HG03432 (cell line): ENCODE results near the gene TAAR8.
"Not testable (repeated sequence)": the region's sequence is repeated elsewhere in the genome, so short reads cannot be mapped to it uniquely, and the experiment has no call there.

ENCODE experiments used
- ATAC-seq: cut with Tn5 transposase; IDR thresholded peaks from one replicate; pipeline ENCODE4 v1.9.1; 2021; ENCODE audit warnings: mild to moderate bottlenecking, moderate library complexity; ENCODE audit not compliant: unreplicated experiment

The TAAR8 gene

DNA sequence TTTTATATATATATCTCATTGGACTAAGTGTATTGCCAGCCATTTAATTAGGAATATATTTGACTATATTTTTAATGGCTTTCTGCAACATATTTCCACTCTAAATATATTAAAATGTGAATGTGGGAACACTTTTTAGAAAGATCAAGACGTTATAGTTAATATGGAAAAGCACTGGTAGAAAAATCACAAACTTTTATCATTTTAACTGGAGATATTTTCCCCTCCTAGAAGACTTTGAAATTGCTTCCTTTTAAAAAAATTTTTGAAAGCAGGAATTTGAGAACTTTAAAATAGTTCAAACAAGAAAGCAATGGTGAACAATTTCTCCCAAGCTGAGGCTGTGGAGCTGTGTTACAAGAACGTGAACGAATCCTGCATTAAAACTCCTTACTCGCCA is 14.5 kb upstream of the TAAR8 start, which contains the start of gene TAAR9:
Gene TAAR9, plus strand, starts transcription at position 301 of the 400 bp plus-strand sequence. Its CDS starts 13 bp downstream, at position 314.
- no peak for ATAC-seq

- no peak for ATAC-seq
Measured at GRCh38 chr6:132544826-132545225, 7.6 kb upstream of the TAAR8 start.

DNA sequence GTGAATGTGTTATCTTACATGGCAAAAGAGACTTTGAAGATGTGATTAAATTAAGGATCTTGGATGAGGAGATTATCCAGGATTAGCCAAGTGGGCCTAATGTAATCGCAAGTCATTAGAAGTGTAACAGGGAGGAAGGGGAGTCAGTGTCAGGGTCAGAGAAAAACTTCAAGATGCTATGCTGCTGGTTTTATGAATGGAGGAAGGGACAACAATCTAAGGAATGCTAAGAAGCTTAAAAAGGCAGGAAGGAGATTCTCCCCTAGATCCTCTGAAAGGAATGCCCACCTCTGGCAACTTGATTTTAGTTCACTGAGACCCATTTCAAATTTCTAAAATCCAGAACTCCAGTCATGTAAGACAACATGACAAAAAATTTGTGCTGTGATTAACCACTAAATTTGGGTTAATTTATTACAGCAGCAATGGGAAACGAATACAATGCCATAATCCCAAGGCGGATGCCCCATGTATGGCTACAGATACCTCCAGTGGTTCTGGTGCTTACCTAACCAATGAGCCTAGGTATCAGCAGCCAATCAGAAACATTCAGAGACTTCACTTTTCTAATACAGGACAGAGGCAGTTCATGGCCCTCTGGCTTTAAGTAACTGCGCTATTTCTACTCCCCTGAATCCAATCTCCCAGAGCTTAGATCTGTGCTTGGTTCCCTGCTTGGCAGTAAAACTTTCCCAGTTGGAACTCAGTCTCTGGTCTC is 3.6 kb upstream of the TAAR8 start:
- ATAC-seq = no peak

DNA sequence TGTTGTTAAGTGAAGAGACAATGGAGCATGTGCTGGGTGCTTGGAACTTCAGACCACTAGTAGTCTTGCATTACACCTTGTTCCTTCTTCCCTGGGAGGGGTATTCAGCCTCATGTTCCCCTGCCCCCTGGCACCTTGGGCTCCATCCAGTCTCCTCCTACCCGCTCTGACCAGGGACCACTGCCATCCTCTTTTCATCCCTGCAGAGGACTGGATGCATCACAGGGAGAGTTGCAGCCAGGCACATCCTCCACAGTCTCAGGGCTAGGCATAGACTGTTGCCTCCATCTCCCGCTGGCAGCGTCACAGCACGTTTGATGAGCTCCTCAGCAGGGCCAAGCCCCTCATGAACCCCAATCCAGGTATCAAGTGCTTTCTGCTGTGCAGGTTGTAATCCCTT is 1.3 kb upstream of the TAAR8 start:
- ATAC-seq = no peak

- ATAC-seq = not testable (repeated sequence)
Measured at GRCh38 chr6:132560087-132560486, 7.6 kb downstream of the TAAR8 start.

- no peak for ATAC-seq
Measured at GRCh38 chr6:132566404-132566803, 13.9 kb downstream of the TAAR8 start.

GRCh38 chr6:132567566-132567965 is 15.1 kb downstream of the TAAR8 start:
- ATAC-seq = no peak

GRCh38 chr6:132568611-132569010 is 16.1 kb downstream of the TAAR8 start:
- no peak for ATAC-seq

DNA sequence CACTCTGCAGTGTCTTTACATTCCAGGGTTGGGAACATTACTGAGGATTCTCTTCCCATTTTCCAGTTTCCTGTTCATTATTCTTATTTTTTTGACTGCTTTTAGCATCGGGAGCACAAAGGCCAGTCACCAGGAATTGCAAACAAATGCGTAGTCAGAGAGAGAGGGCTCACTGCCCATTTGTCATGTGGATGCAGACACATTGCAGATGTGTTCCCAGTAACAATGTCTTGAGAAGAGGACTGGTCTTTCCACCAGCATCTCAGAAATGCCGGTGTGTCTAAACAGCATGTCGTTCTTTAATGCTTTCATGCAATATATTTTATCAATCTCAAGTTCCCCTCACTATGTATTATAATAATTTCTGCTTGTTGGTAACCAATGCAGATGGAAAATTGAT is 16.7 kb downstream of the TAAR8 start:
- no peak for ATAC-seq

DNA sequence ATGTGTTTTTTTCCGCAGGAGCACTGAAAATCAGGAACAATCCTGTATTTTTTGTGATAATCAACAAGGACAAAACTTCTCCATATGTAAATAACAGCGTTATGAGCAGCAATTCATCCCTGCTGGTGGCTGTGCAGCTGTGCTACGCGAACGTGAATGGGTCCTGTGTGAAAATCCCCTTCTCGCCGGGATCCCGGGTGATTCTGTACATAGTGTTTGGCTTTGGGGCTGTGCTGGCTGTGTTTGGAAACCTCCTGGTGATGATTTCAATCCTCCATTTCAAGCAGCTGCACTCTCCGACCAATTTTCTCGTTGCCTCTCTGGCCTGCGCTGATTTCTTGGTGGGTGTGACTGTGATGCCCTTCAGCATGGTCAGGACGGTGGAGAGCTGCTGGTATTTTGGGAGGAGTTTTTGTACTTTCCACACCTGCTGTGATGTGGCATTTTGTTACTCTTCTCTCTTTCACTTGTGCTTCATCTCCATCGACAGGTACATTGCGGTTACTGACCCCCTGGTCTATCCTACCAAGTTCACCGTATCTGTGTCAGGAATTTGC is 17.8 kb downstream of the TAAR8 start, which contains the start of gene TAAR6:
Gene TAAR6, plus strand, starts transcription at position 102 of the 557 bp plus-strand sequence. Its CDS starts 0 bp downstream, at position 102.
- ATAC-seq = no peak

GRCh38 chr6:132571774-132572173 is 19.3 kb downstream of the TAAR8 start:
- ATAC-seq = no peak

DNA sequence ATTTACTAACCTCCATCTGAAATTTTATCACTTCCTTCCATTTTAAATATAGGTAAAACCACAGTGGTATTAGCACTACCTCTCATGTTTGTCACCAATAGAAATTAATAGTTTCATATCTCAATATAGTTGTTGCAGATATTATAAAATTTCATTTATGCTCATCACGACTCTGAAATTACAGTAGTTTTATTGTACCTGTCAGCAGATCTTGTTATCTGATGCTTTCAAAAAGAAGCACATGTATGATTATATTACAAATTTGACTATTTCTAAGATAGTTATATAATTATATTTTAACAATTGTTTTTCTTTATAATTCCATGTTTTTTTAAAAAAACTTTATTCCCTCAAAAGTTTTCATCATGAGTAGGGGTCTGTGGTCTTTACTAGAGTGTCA is 32.2 kb downstream of the TAAR8 start:
- ATAC-seq = no peak

DNA sequence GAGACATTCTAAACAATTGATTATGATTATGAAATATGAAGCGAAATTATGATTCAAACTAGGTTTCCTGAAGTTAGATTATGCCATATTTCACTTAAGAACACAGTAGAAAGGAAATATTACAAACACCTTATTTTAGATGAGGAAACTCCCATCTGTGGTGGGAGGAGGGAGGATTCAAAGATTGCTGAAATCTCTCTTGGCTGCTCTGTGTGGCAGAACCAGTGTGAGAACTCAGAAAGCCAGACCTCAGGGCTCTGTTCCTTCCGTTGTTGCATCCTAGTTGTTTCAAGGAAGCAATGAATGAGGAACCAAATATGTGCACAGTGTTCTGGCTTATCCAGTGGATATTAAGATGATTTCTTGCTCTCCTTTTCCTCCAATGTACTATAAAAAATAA is 35.0 kb downstream of the TAAR8 start:
- ATAC-seq = no peak

- ATAC-seq = no peak
Measured at GRCh38 chr6:132589454-132589853, 37.0 kb downstream of the TAAR8 start, which contains the start of gene TAAR5. TSS of gene TAAR5 (minus strand) at chr6:132589741. CDS start at chr6:132589686, 55 bp downstream.

GRCh38 chr6:132590362-132590761 is 37.9 kb downstream of the TAAR8 start:
- ATAC-seq = no peak

- ATAC-seq = no peak
Measured at GRCh38 chr6:132592855-132593254, 40.4 kb downstream of the TAAR8 start.

GRCh38 chr6:132596201-132596600 is 43.7 kb downstream of the TAAR8 start:
- ATAC-seq = no peak

DNA sequence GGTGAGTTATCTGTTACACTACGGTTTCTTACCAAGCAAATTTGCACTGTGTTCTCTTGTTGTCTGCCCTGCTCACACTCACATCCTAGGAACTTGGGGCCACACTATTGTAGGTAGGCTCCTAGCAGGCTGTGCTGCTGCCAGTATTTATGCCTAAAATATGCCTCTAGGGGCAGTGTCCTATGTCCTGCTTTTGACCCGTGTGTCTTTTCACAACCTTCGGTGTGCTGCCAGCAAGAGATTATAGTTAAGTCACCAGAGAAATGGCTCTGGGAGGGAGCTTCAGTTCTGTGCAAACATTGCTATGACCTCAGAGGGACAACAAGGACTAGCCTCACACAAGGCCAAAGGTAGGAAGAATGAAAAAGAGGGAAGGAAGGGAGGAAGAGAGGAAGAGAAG is 46.0 kb downstream of the TAAR8 start:
- ATAC-seq = no peak

DNA sequence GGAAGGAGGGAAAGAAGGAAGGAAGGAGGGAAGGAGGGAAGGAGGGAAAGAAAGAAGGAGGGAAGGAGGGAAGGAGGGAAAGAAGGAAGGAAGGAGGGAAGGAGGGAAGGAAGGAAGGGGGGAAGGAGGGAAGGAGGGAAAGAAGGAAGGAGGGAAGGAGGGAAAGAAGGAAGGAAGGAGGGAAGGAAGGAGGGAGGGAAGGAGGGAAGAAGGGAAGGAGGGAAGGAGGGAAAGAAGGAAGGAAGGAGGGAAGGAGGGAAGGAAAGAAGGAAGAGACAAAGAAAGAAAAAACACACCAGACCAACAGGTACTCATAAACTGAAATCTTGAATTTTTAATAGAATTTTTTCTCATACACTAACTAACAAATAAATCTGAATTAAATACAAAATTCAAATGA is 48.4 kb downstream of the TAAR8 start:
- ATAC-seq = not testable (repeated sequence)
